A673 (cell line): Measurements from ENCODE around the gene SLC22A12. TPM values are rescaled to one million over a fixed set of nuclear protein-coding genes. Genes with fewer than 3 reads are reported as not detected.

ENCODE experiments used
- BruUV-seq: library from RNA; stranded (reverse); fragments of 400-500 nt; replicated peaks from 2 replicates; lab custom pipeline; 2021; lab: Mats Ljungman, UMichigan
- CTCF ChIA-PET: fragments of 300-600 bp; sonication (Branson Sonifier 250); formaldehyde crosslinking; loops from one replicate; lab custom pipeline; 2022; ENCODE audit warnings: antibody characterized with exemption; lab: Charles Lee
- POLR2A ChIA-PET: fragments of 300-600 bp; sonication (Branson Sonifier 250); formaldehyde crosslinking; loops from one replicate; lab custom pipeline; 2022; ENCODE audit warnings: antibody characterized with exemption; ENCODE audit not compliant: low non-redundant PET; lab: Charles Lee
- DNase-seq: peaks from one replicate; pipeline ENCODE4 v3.0.0-alpha.2; 2015; ENCODE audit warnings: low spot score
- H3K27ac ChIP-seq: fragments of 200-600 bp; sonication (generic); 2 replicates; pipeline ENCODE4 v1.5.1; 2016; ENCODE audit warnings: mixed run types, low read depth, mild to moderate bottlenecking, mixed read lengths, antibody characterized with exemption, low read length; ENCODE audit not compliant: poor library complexity, severe bottlenecking
- H3K27me3 ChIP-seq: fragments of 200-600 bp; sonication (generic); replicated peaks from 2 replicates; pipeline ENCODE4 v1.6.1; 2017; ENCODE audit warnings: mixed run types, low read depth, mild to moderate bottlenecking, mixed read lengths, antibody characterized with exemption, low read length; ENCODE audit not compliant: insufficient read depth, poor library complexity
- H3K36me3 ChIP-seq: fragments of 200-600 bp; sonication (generic); 2 replicates; pipeline ENCODE4 v1.6.1; 2016; ENCODE audit warnings: mixed run types, mild to moderate bottlenecking, mixed read lengths, antibody characterized with exemption, low read length; ENCODE audit not compliant: insufficient read depth, poor library complexity, severe bottlenecking
- H3K4me1 ChIP-seq: fragments of 200-600 bp; sonication (generic); 2 replicates; pipeline ENCODE4 v1.6.1; 2017; ENCODE audit warnings: mixed run types, mild to moderate bottlenecking, mixed read lengths, antibody characterized with exemption, low read length; ENCODE audit not compliant: insufficient read depth, poor library complexity, severe bottlenecking
- H3K4me3 ChIP-seq: fragments of 200-600 bp; sonication (generic); 2 replicates; pipeline ENCODE4 v1.5.1; 2016; ENCODE audit warnings: low read depth, mixed run types, mild to moderate bottlenecking, mixed read lengths, low read length; ENCODE audit not compliant: poor library complexity, severe bottlenecking
- H3K9me3 ChIP-seq: fragments of 200-600 bp; sonication (generic); 2 replicates; pipeline ENCODE4 v1.6.1; 2016; ENCODE audit warnings: mixed run types, low read depth, mild to moderate bottlenecking, mixed read lengths, antibody characterized with exemption, low read length; ENCODE audit not compliant: poor library complexity, severe bottlenecking
- CTCF ChIP-seq: fragments of 300-800, 200-600 bp; sonication (generic); conservative IDR thresholded peaks from 2 replicates; pipeline ENCODE4 v1.5.1; 2017; ENCODE audit warnings: low read depth, mild to moderate bottlenecking, antibody characterized with exemption, low read length, moderate library complexity, mixed read lengths
- EZH2 ChIP-seq: fragments of 200-600 bp; sonication (generic); IDR thresholded peaks from 2 replicates; pipeline ENCODE4 v1.6.1; 2017; ENCODE audit warnings: borderline replicate concordance, low read depth, mild to moderate bottlenecking, mixed read lengths, antibody characterized with exemption, low read length; ENCODE audit not compliant: poor library complexity, severe bottlenecking
- intact Hi-C: fragments of 100-400 bp; cut with micrococcal nuclease; formaldehyde crosslinking; loops from one replicate; pipeline ENCODE4 v1.10.0; 2022; ENCODE audit not compliant: unreplicated experiment
- total RNA-seq: library from RNA; stranded (reverse); gene quantifications from 2 replicates; pipeline ENCODE4 v1.2.3, GENCODE V29; 2021

SLC22A12 gene
- total RNA-seq, 1 experiment from 2014 or later = not detected

GRCh38 chr11:64638018-64638665, 47.1 kb downstream of the SLC22A12 start:
- peaks cover 23% of the 10 kb centered on the region for H3K4me1 ChIP-seq
- no peak for TF ChIP-seq CTCF
- TF ChIP-seq EZH2 = no peak
- no TSS peak for BruUV-seq
- peak; percentile 75 for DNase-seq
- CTCF ChIA-PET = no interaction called here
- H3K27ac ChIP-seq = no peak overlapping the region
- no peaks in the 10 kb centered on the region for H3K9me3 ChIP-seq
- H3K4me3 ChIP-seq = peak overlapping the region; percentile 15
- intact Hi-C loops = no loop called here
- POLR2A ChIA-PET = no interaction called here
- peaks cover 43% of the 10 kb centered on the region for H3K27me3 ChIP-seq
- no peaks in the 10 kb centered on the region for H3K36me3 ChIP-seq

GRCh38 chr11:64638829-64639228, 47.8 kb downstream of the SLC22A12 start:
- no peak overlapping the region for H3K4me3 ChIP-seq
- H3K27ac ChIP-seq = no peak overlapping the region
- peaks cover 46% of the 10 kb centered on the region for H3K27me3 ChIP-seq
- POLR2A ChIA-PET = no interaction called here
- no peak for DNase-seq
- no TSS peak for BruUV-seq
- H3K9me3 ChIP-seq = no peaks in the 10 kb centered on the region
- intact Hi-C loops = no loop called here
- TF ChIP-seq EZH2 (no peak), CTCF (no peak)
- CTCF ChIA-PET = interaction anchor here (0.7 kb wide), 1 partner anchor 18 kb away, joined by 3 read pairs; no protein-coding TSS in a partner anchor
- peaks cover 23% of the 10 kb centered on the region for H3K4me1 ChIP-seq
- H3K36me3 ChIP-seq = no peaks in the 10 kb centered on the region

GRCh38 chr11:64639885-64640284, 48.9 kb downstream of the SLC22A12 start:
- Histone ChIP-seq H3K27me3 (peaks cover 57% of the 10 kb centered on the region), H3K4me3 (no peak overlapping the region)
- intact Hi-C loops = no loop called here

More at GRCh38 chr11:64639885-64640284, 48.9 kb downstream of the SLC22A12 start:
- no peak for DNase-seq
- CTCF ChIA-PET = interaction anchor here (0.7 kb wide), 1 partner anchor 705 kb away, joined by 3 read pairs; no protein-coding TSS in a partner anchor
- no peak for TF ChIP-seq EZH2
- TF ChIP-seq CTCF = no peak
- BruUV-seq = no TSS peak
- Histone ChIP-seq H3K36me3 (no peaks in the 10 kb centered on the region), H3K4me1 (peaks cover 29% of the 10 kb centered on the region), H3K9me3 (no peaks in the 10 kb centered on the region), H3K27ac (no peak overlapping the region)
- POLR2A ChIA-PET = no interaction called here
